ENCODE data around the gene PCDHB5.
"Not testable (repeated sequence)": the region's sequence is repeated elsewhere in the genome, so short reads cannot be mapped to it uniquely, and the experiment has no call there.

DNA sequence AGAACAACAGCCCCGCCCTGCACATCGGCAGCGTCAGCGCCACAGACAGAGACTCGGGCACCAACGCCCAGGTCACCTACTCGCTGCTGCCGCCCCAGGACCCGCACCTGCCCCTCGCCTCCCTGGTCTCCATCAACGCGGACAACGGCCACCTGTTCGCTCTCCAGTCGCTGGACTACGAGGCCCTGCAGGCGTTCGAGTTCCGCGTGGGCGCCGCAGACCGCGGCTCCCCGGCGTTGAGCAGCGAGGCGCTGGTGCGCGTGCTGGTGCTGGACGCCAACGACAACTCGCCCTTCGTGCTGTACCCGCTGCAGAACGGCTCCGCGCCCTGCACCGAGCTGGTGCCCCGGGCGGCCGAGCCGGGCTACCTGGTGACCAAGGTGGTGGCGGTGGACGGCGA is 38.8 kb upstream of the PCDHB5 start:
- TF ChIP-seq, protein P1, sequence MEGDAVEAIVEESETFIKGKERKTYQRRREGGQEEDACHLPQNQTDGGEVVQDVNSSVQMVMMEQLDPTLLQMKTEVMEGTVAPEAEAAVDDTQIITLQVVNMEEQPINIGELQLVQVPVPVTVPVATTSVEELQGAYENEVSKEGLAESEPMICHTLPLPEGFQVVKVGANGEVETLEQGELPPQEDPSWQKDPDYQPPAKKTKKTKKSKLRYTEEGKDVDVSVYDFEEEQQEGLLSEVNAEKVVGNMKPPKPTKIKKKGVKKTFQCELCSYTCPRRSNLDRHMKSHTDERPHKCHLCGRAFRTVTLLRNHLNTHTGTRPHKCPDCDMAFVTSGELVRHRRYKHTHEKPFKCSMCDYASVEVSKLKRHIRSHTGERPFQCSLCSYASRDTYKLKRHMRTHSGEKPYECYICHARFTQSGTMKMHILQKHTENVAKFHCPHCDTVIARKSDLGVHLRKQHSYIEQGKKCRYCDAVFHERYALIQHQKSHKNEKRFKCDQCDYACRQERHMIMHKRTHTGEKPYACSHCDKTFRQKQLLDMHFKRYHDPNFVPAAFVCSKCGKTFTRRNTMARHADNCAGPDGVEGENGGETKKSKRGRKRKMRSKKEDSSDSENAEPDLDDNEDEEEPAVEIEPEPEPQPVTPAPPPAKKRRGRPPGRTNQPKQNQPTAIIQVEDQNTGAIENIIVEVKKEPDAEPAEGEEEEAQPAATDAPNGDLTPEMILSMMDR (conservative IDR thresholded peaks at IDR 0.05; ENCODE audit: low read length): not testable (repeated sequence)
- not testable (repeated sequence) for TF ChIP-seq EZH2phosphoT487 (IDR thresholded peaks at IDR 0.05; ENCODE audit: borderline replicate concordance, low read depth, low read length)
